ENCODE data around the gene HES6.

DNA sequence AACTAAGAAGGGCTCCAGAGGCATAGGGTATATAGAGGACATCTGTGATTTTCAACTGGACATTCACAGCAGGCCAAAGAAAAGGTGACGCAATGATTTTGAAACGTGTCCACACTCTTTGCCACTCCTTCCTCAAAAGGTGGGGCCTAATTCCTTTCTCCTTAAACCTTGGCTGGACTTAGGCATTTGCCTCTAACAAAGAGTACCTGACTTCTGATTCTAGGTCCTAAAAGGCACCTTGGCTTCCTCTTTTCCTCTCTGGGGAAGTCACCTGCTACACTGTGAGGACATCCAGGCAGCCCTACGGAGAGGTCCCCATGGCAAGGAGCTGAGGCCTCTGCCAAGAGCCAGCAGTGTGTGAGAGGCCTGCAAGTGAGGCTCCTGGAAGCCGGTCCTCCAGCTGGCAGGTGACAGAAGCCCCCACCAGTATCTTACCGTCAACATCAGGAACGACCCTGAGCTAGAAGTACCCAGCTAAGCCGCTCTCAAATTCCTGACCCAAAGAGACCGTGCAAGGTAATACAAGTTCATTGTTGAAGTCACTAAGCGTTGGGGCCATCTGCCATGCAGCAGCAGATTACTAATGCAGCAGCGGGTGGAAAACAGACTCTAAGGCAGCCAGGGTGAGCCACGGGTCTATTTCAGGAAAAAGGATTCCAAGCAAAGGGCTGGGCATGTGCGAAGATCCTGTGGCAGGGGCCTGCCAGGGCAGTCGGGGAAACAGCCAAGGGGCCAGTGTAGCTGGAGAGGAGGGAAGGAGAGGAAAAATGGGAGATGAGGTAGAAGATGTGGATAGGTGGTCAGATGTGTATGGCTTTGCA, 7.4 kb upstream of the HES6 start:
- no peak for TF ChIP-seq EZH2 (IDR thresholded peaks at IDR 0.05; ENCODE audit: insufficient read depth, poor library complexity, severe bottlenecking)
- TF ChIP-seq EZH2phosphoT487 (IDR thresholded peaks at IDR 0.05; ENCODE audit: insufficient read depth, low read depth) = no peak
